OCI-LY1 (cell line): ENCODE measurements around the gene TOX2.

ENCODE experiments used
- EZH2 ChIP-seq: fragments of 200-600 bp; sonication (generic), shearing (Covaris generic); IDR thresholded peaks from 2 replicates; pipeline ENCODE4 v1.8.0; 2017; ENCODE audit warnings: borderline replicate concordance, mixed run types, mild to moderate bottlenecking, antibody characterized with exemption, low read length, moderate library complexity, mixed read lengths
- TF ChIP-seq, protein P1 (sequence below): fragments of 200-600 bp; sonication (generic), shearing (Covaris generic); IDR thresholded peaks from 2 replicates; pipeline ENCODE4 v1.5.1; 2017; ENCODE audit warnings: mild to moderate bottlenecking, antibody characterized with exemption, low read length, moderate library complexity, mixed read lengths

DNA sequence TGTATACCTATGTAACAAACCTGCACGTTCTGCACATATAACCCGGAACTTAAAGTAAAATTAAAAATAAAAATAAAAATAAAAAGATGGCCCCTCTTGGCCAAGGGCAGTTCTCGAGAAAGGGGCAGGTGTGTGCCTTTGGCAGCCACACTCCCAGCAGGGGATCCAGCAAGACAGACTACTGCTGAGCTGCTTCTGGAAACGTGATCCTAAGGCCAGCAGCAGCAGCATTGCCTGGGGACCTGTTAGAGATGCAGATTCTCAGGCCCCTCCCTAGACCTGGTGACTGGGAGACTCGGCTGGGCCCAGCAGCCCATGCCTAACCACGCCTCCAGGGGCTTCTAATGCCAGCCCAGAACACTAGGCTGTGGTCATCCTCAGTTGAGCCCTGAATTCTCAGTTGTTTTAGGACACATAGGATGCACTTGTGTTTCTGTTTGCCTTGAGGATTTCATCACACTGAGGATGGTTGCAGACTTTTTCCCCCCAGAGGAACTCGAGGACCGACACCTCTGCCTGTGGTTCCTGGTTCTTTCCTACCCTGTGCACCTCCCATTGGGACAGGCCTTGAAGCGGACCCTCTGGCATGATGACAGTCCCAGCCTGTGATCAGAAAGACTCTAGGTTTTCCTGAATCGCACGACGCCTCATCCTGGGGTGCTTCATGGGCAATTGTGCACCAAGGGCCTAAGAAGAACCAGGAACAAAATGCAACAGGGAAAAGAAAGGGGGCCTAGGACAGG, 105.9 kb downstream of the TOX2 start:
- TF ChIP-seq, protein P1, sequence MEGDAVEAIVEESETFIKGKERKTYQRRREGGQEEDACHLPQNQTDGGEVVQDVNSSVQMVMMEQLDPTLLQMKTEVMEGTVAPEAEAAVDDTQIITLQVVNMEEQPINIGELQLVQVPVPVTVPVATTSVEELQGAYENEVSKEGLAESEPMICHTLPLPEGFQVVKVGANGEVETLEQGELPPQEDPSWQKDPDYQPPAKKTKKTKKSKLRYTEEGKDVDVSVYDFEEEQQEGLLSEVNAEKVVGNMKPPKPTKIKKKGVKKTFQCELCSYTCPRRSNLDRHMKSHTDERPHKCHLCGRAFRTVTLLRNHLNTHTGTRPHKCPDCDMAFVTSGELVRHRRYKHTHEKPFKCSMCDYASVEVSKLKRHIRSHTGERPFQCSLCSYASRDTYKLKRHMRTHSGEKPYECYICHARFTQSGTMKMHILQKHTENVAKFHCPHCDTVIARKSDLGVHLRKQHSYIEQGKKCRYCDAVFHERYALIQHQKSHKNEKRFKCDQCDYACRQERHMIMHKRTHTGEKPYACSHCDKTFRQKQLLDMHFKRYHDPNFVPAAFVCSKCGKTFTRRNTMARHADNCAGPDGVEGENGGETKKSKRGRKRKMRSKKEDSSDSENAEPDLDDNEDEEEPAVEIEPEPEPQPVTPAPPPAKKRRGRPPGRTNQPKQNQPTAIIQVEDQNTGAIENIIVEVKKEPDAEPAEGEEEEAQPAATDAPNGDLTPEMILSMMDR = no peak
- TF ChIP-seq EZH2 = no peak
